Liver (tissue), 3 donors: ENCODE measurements around the gene CRB1.

Experiments
- CTCF ChIP-seq: fragments of 150-350 bp; IDR thresholded peaks from 2 replicates; pipeline ENCODE4 v1.5.1; 2017; ENCODE audit warnings: improper control_type of control experiment, low read depth, low read length; ENCODE audit not compliant: missing input control
- MAX ChIP-seq: IDR thresholded peaks from 2 replicates; pipeline ENCODE4 v1.6.1; 2016; ENCODE audit warnings: antibody characterized with exemption
- RAD21 ChIP-seq, 2 donors: IDR thresholded peaks; 2 replicates each; pipeline ENCODE4 v1.6.1; 2016; ENCODE audit warnings: antibody characterized with exemption in 2 of 2, mild to moderate bottlenecking in 2 of 2
- REST ChIP-seq: IDR thresholded peaks from 2 replicates; pipeline ENCODE4 v1.6.1; 2016; ENCODE audit warnings: antibody characterized with exemption, mild to moderate bottlenecking
- donor health status: healthy.
- donor health status: healthy.

DNA sequence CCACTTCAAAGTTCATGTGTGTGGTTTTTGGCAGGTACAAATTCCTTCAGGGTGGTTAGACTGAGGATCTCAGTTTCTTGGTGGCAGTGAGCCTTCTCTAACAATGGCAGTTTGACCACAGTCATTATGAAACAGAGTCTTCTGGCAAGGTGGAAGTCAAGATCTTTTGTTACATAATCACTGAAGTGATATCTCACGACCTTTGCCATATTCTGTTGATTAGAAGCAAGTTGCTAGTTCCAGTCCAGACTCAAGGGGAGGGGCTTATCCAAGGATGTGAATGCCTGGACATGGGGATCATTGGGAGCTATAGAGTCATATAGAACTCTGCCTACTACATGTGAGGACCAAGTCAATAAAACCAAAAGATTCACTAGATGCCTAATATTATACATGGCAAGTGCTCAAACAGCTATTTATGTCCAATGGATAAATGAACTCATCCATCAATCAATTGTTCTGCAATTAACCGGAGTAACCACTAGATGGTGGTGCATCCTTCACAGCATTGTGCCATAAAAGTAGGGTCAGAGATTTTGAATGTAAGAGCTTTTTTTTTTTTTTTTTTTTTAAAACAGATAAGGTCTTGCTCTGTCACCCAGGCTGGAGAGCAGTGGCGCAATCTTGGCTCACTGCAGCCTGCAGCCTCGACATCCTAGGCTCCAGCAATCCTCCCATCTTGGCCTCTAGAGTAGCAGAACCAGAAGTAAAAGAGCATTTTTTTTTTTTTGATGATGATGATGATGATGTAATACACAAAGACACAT, 131.9 kb downstream of the CRB1 start:
- TF ChIP-seq CTCF (peak; percentile 45), MAX (no peak), REST (no peak), RAD21 (IDR thresholded peaks at IDR 0.05) (peak; percentile 74 to 79)
